Measurements from ENCODE around the gene RAB21.

RAB21 gene

DNA sequence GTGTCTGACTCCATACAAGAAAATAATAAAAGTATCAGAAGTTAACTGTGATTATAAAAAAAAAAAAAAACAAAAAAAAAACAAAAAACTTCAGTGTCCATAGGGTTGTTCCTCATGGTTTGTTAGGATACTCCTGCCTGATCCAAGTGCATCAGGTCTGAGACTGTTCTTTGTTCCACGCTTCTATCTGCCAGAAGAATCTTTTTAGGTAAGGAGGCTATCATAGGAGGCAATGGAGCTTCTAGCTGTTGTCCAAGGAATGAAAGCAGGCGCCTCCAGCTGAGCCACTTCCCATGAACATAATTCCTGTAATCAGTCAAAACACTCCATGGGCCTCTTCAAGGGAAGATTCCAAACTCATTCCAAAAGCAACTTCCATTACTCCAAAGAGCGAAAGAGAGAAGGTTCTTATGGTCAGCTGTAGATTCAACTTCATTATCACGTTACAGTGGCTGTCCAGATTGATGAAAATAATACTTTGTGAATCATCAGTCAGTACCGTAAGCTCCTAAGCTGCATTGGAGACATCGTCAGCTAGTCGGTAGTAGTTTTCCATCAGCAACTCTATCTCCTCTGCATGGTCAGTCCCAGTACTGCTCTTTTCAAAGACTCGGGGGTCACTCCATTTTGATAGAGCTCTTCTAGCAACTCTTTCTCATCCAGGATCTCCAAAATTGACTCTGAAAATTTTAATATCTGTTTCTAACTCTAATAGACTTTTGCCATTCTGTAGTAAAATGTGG, 94.6 kb downstream of the RAB21 start:
- no peak for DNase-seq (ENCODE audit: low spot score)
- no peak overlapping the region for H3K27ac ChIP-seq
- no peak overlapping the region for H3K4me3 ChIP-seq
- TF ChIP-seq, protein P1, sequence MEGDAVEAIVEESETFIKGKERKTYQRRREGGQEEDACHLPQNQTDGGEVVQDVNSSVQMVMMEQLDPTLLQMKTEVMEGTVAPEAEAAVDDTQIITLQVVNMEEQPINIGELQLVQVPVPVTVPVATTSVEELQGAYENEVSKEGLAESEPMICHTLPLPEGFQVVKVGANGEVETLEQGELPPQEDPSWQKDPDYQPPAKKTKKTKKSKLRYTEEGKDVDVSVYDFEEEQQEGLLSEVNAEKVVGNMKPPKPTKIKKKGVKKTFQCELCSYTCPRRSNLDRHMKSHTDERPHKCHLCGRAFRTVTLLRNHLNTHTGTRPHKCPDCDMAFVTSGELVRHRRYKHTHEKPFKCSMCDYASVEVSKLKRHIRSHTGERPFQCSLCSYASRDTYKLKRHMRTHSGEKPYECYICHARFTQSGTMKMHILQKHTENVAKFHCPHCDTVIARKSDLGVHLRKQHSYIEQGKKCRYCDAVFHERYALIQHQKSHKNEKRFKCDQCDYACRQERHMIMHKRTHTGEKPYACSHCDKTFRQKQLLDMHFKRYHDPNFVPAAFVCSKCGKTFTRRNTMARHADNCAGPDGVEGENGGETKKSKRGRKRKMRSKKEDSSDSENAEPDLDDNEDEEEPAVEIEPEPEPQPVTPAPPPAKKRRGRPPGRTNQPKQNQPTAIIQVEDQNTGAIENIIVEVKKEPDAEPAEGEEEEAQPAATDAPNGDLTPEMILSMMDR (IDR thresholded peaks at IDR 0.05), result no peak
